ENCODE measurements around the gene SERPINI1. TPM values are rescaled to one million over a fixed set of nuclear protein-coding genes. Genes with fewer than 3 reads are reported as not detected.

Gene SERPINI1
- total RNA-seq, result 1 to 10 TPM in 3 of 4 donors, under 1 TPM in 1; 0.70 to 2.7 (median 2.2) TPM

DNA sequence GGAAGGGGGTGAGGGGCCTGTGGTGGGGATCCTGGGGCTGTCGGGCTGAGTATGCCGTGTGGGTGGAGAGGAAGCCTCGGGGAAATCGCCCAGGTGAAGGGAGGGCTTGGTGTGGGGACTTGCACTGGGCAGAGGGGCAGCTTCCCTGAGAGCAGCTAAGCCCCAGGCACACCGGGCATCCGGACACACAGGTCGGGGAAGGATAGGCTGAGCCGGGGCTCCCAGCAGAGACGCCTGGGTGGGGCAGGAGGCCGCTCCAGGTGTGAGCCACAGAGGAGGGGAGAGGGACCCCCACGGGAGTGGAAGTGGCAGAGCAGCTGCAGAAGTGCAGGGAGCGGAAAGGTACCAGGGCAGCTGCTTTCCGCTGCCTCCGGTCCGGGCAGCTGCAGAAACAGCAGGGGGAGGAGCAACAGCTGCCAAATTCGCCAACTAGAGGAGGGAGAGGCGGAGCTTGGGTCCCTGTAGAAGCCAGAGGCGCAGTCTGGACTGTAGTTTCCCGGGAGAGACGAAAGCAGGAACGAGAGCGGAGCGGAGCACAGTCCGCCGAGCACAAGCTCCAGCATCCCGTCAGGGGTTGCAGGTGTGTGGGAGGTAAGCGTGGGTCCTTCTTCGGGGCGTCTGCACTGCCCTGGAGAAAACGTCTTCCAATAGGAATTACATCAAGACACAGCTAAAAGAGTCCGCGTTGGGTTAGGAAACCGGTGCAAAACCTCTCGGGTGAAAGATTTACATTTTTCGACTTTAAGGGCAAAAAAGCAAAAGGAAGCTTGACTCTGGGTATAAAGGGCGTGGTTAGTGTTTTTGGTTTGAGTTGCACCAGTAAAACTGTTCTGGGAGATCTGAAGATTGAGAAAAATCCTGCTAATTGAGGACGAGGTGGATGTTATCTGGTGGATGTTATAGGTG lies at the start of gene SERPINI1:
SERPINI1 (plus strand) TSS at position 489 of the 906 bp plus-strand sequence. CDS start 53,408 bp downstream, outside the sequence.
- H3K27me3 ChIP-seq, result no peaks in the 10 kb centered on the region
- no peaks in the 10 kb centered on the region for H3K9me3 ChIP-seq
- TF ChIP-seq, protein P1, sequence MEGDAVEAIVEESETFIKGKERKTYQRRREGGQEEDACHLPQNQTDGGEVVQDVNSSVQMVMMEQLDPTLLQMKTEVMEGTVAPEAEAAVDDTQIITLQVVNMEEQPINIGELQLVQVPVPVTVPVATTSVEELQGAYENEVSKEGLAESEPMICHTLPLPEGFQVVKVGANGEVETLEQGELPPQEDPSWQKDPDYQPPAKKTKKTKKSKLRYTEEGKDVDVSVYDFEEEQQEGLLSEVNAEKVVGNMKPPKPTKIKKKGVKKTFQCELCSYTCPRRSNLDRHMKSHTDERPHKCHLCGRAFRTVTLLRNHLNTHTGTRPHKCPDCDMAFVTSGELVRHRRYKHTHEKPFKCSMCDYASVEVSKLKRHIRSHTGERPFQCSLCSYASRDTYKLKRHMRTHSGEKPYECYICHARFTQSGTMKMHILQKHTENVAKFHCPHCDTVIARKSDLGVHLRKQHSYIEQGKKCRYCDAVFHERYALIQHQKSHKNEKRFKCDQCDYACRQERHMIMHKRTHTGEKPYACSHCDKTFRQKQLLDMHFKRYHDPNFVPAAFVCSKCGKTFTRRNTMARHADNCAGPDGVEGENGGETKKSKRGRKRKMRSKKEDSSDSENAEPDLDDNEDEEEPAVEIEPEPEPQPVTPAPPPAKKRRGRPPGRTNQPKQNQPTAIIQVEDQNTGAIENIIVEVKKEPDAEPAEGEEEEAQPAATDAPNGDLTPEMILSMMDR (IDR thresholded peaks at IDR 0.05 in 4 of 5, conservative IDR thresholded peaks at IDR 0.05 in 1 of 5), result peak in 1 of 5 experiments; percentile 11
- peak; percentile 47 to 50 for TF ChIP-seq POLR2A (IDR thresholded peaks at IDR 0.05)
- peak; percentile 82 to 86 for ATAC-seq
- peak within 1 kb of the TSS; percentile 90 to 94 (median 92) for H3K27ac ChIP-seq
- H3K4me1 ChIP-seq, result peaks cover 24 to 33% of the 10 kb centered on the region in 2 donors
- in situ Hi-C loops (cut with MboI; ENCODE audit: low sequenced_read_pairs in 4 of 4), result no loop called here
- intact Hi-C loops (cut with DNase I; ENCODE audit: low total_unique reads), result loop anchor here (2.0 kb wide), 1 partner anchor 359 kb away; the partner anchor contains the start of gene GOLIM4
- H3K36me3 ChIP-seq, result no peaks in the 10 kb centered on the region
- DNase-seq, result peak; percentile 77 to 85
- peak within 1 kb of the TSS; percentile 63 to 91 (median 83) for H3K4me3 ChIP-seq

- DNase-seq (no peak), ATAC-seq (no peak)
- H3K9me3 ChIP-seq, result no peaks in the 10 kb centered on the region
- H3K27ac ChIP-seq, result no peak overlapping the region
- no peak for TF ChIP-seq POLR2A (IDR thresholded peaks at IDR 0.05)
- TF ChIP-seq, protein P1 (IDR thresholded peaks at IDR 0.05 in 4 of 5, conservative IDR thresholded peaks at IDR 0.05 in 1 of 5), result no peak
- intact Hi-C loops (cut with DNase I; ENCODE audit: low total_unique reads) (no loop called here), in situ Hi-C loops (cut with MboI; ENCODE audit: low sequenced_read_pairs in 4 of 4) (loop anchor here in 1 of 4 donors (25.0 kb wide), 1 partner anchor 304 kb away; the partner anchor contains the start of gene ZBBX)
- H3K4me3 ChIP-seq, result no peak overlapping the region
- no peaks in the 10 kb centered on the region for H3K27me3 ChIP-seq
- H3K4me1 ChIP-seq, result no peaks in the 10 kb centered on the region
- peaks cover 0 to 41% of the 10 kb centered on the region in 2 donors for H3K36me3 ChIP-seq
These were observed 44.2 kb upstream of the SERPINI1 start for GRCh38 chr3:167691366-167691765.

DNA sequence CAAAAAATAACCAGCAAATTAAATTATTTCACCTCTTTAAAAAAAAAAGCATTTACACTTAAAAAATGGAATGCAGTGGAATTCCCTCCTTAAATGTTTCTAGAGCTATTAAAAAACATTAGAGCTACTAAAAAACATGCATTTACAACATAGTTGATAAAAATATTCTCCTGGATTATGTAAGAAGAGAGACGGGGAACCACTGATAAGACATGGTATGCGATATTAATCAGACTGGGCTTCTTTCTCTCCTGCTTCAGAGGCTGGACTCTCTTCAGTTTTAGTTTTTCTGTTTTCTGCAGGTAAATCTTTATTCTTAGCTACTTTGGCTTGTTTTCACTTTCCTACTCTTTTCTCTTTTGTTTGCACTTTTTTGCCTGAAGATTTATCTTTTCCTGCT lies 41.4 kb upstream of the SERPINI1 start:
- no peak overlapping the region for H3K27ac ChIP-seq
- H3K4me1 ChIP-seq, result no peaks in the 10 kb centered on the region
- peaks cover 0 to 36% of the 10 kb centered on the region in 2 donors for H3K36me3 ChIP-seq
- intact Hi-C loops (cut with DNase I; ENCODE audit: low total_unique reads), result no loop called here
- TF ChIP-seq POLR2A (IDR thresholded peaks at IDR 0.05), result no peak
- TF ChIP-seq, protein P1 (IDR thresholded peaks at IDR 0.05 in 4 of 5, conservative IDR thresholded peaks at IDR 0.05 in 1 of 5), result no peak
- no peaks in the 10 kb centered on the region for H3K9me3 ChIP-seq
- in situ Hi-C loops (cut with MboI; ENCODE audit: low sequenced_read_pairs in 4 of 4), result loop anchor here in 1 of 4 donors (25.0 kb wide), 1 partner anchor 307 kb away; the partner anchor contains the start of gene ZBBX
- no peak overlapping the region for H3K4me3 ChIP-seq
- H3K27me3 ChIP-seq, result no peaks in the 10 kb centered on the region
- no peak for ATAC-seq
- no peak for DNase-seq

GRCh38 chr3:167700046-167700445 lies 35.5 kb upstream of the SERPINI1 start:
- DNase-seq, result no peak
- H3K36me3 ChIP-seq, result peaks cover 0 to 37% of the 10 kb centered on the region in 2 donors
- in situ Hi-C loops (cut with MboI; ENCODE audit: low sequenced_read_pairs in 4 of 4), result no loop called here

More at GRCh38 chr3:167700046-167700445, 35.5 kb upstream of the SERPINI1 start:
- ATAC-seq, result no peak
- TF ChIP-seq, protein P1 (IDR thresholded peaks at IDR 0.05 in 4 of 5, conservative IDR thresholded peaks at IDR 0.05 in 1 of 5), result no peak
- no peak for TF ChIP-seq POLR2A (IDR thresholded peaks at IDR 0.05)
- intact Hi-C loops (cut with DNase I; ENCODE audit: low total_unique reads), result no loop called here
- Histone ChIP-seq H3K4me3 (no peak overlapping the region), H3K27me3 (no peaks in the 10 kb centered on the region), H3K4me1 (no peaks in the 10 kb centered on the region), H3K9me3 (no peaks in the 10 kb centered on the region), H3K27ac (no peak overlapping the region)

All from gastrocnemius medialis (tissue), 4 donors.